ENCODE measurements around the gene CDH5. TPM values are rescaled to one million over a fixed set of nuclear protein-coding genes. Genes with fewer than 3 reads are reported as not detected.

CDH5 gene
- total and polyA plus RNA-seq, 8 donors, result 77.2 to 179 (median 154) TPM

- intact Hi-C loops (cut with DNase I), result no loop called here
- Histone ChIP-seq H3K9me3 (no peaks in the 10 kb centered on the region), H3K27ac (no peak overlapping the region), H3K4me3 (no peak overlapping the region), H3K4me1 (no peaks in the 10 kb centered on the region), H3K36me3 (no peaks in the 10 kb centered on the region), H3K27me3 (no peaks in the 10 kb centered on the region)
- TF ChIP-seq CTCF (IDR thresholded peaks at IDR 0.05), result no peak
- ATAC-seq, result no peak
- no peak for DNase-seq
Observed at GRCh38 chr16:66439051-66439730, 72.7 kb downstream of the CDH5 start.

DNA sequence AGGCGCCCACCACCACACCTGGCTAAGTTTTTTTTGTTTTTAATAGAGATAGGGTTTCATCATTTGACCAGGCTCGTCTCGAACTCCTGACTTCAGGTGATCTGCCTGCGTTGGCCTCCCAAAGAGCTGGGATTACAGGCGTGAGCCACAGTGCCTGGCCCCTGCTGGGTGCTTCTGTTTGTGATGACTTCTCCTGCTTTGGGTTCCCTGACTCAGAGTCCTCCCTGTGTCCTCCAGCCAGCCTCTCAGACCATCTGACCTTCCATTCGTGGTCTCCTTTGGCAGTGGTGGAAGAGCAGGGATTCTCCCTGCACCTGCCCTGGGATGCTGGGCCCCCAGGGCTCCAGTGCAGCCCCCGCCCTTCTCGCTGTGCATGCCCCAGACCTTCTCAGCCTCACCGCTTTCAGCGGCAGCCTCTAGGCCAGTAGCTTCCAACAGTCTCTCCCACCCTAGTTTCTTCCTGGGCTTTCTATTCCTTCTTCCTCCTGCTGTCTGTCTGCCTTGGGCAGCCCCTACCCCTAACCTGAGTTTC is 73.8 kb downstream of the CDH5 start:
- intact Hi-C loops (cut with DNase I), result no loop called here
- TF ChIP-seq CTCF (IDR thresholded peaks at IDR 0.05), result no peak
- ATAC-seq, result no peak

GRCh38 chr16:66440970-66441369 is 74.5 kb downstream of the CDH5 start:
- no peaks in the 10 kb centered on the region for H3K4me1 ChIP-seq
- H3K36me3 ChIP-seq, result no peaks in the 10 kb centered on the region
- no peak overlapping the region for H3K4me3 ChIP-seq
- no peaks in the 10 kb centered on the region for H3K27me3 ChIP-seq
- DNase-seq (no peak), ATAC-seq (no peak)
- intact Hi-C loops (cut with DNase I), result no loop called here
- H3K27ac ChIP-seq, result no peak overlapping the region
- TF ChIP-seq CTCF (IDR thresholded peaks at IDR 0.05), result no peak
- no peaks in the 10 kb centered on the region for H3K9me3 ChIP-seq

More for the DNA sequence above, 73.8 kb downstream of the CDH5 start:
- Histone ChIP-seq H3K4me1 (no peaks in the 10 kb centered on the region), H3K36me3 (no peaks in the 10 kb centered on the region), H3K27me3 (no peaks in the 10 kb centered on the region), H3K4me3 (no peak overlapping the region), H3K9me3 (no peaks in the 10 kb centered on the region), H3K27ac (no peak overlapping the region)
- no peak for DNase-seq

DNA sequence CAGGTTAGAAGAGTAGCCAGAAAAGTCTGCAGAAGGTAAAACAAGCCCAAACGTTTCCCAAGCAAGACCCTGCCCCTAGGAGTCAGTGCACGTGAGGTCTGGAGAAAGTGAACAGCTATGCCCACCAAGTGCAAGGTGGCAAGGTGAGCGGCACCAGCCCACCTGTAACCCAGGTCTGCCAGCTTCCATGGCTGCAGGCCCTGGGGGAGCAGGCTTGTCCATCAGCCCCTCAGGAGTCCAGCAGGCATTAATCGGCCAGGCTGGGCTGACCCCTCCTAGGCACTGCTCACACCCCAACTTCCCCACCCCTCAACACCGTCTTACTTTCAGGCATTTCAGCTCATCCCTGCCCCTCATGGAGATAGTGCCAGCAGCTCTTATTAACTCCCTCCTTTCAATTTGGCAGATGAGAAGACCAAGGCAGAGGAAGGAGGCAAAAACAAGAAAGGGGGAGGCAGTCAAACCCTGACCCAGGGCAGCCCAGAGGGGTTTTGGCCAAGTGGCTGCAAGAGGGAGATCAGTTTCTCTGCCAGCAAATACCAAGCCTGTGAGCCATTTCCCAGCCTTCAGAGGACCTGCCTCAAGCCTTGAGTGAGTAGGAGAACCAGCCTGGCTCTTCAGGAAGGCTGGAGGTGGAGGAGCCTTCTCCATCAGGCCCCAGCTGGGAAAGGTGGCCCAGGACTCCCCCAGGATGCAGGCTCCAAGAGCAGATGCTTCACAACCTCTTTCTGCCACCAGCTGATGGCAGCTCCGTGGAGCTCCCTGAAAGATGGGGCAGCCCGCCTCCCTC is 75.3 kb downstream of the CDH5 start:
- DNase-seq (no peak), ATAC-seq (no peak)
- Histone ChIP-seq H3K4me1 (no peaks in the 10 kb centered on the region), H3K27me3 (no peaks in the 10 kb centered on the region), H3K4me3 (no peak overlapping the region), H3K27ac (no peak overlapping the region), H3K9me3 (no peaks in the 10 kb centered on the region), H3K36me3 (no peaks in the 10 kb centered on the region)
- intact Hi-C loops (cut with DNase I), result no loop called here
- no peak for TF ChIP-seq CTCF (IDR thresholded peaks at IDR 0.05)
